ENCODE results near the gene COA8. TPM values are rescaled to one million over a fixed set of nuclear protein-coding genes. Genes with fewer than 3 reads are reported as not detected.

The COA8 gene
- total and polyA plus RNA-seq, 10 donors, result 15.2 to 39.5 (median 22.2) TPM

DNA sequence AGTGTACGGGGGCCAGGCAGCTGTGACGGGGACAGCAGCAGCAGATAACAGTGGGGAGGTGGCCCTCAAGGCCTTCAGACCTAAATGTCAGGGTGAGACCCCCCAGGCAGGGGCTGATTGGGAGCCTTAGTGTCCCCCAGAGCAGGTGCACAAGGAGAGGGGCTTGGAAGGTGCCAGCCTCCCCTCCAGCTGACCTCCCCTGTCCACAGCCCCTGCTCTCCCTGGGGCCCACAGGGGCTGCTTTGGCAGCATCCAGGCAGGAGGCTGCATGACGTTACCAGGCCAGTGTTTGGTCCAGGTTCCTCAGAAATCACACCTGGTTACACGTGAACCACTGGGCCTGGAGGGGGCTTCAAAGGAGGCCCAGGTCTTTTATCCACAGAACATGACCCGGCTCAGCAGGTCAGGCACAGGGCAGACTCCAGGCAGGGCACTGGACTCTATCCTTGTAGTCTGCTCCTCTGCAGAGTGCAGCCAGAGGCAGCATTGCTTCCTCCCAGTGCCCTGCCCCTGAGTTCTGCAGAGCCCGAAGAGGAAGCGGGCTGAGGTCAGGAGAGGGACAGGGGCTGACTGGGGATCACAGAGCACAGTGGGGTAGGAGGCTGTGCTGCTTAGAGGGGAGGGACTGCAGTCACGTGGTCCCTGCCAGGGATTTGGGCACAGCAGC lies 36.4 kb upstream of the COA8 start:
- 60 to 71% (median 68%) methylated on average over 5 to 8 of the region's 8 CpGs for WGBS, 5 donors
- Histone ChIP-seq H3K27ac (peak overlapping the region in 3 of 8 donors; percentile 85 to 89 (median 88)), H3K27me3 (replicated peaks in 1 of 7) (peaks cover 0 to 30% (median 18%) of the 10 kb centered on the region in 7 donors), H3K36me3 (peaks cover 0 to 12% (median 0%) of the 10 kb centered on the region in 6 donors), H3K4me1 (peaks cover 28 to 76% (median 67%) of the 10 kb centered on the region in 6 donors), H3K4me3 (no peak overlapping the region), H3K9me3 (no peaks in the 10 kb centered on the region)
- TF ChIP-seq POLR2AphosphoS5 (IDR thresholded peaks at IDR 0.05), result no peak
- TF ChIP-seq, protein P1, sequence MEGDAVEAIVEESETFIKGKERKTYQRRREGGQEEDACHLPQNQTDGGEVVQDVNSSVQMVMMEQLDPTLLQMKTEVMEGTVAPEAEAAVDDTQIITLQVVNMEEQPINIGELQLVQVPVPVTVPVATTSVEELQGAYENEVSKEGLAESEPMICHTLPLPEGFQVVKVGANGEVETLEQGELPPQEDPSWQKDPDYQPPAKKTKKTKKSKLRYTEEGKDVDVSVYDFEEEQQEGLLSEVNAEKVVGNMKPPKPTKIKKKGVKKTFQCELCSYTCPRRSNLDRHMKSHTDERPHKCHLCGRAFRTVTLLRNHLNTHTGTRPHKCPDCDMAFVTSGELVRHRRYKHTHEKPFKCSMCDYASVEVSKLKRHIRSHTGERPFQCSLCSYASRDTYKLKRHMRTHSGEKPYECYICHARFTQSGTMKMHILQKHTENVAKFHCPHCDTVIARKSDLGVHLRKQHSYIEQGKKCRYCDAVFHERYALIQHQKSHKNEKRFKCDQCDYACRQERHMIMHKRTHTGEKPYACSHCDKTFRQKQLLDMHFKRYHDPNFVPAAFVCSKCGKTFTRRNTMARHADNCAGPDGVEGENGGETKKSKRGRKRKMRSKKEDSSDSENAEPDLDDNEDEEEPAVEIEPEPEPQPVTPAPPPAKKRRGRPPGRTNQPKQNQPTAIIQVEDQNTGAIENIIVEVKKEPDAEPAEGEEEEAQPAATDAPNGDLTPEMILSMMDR (IDR thresholded peaks at IDR 0.05 in 8 of 11, conservative IDR thresholded peaks at IDR 0.05 in 3 of 11), result no peak
- no peak for TF ChIP-seq POLR2A (IDR thresholded peaks at IDR 0.05)
- intact Hi-C loops (cut with DNase I; ENCODE audit: low total_unique reads), result no loop called here
- no peak for DNase-seq

DNA sequence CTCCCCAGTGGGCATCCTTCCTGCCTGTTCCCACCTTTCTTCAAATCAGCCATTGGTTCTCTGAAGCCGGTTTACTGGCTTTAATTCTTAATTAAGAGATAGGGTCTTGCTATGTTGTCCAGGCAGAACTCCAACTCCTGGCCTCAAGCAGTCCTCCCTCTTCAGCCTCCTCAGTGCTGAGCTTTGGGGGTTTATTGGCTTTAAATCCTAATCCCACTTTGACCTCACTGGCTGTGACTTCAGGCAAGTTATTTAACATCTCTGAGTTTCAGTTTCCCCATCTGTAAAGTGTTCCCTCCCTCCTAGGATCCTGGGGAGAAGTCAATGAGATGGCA lies 35.9 kb upstream of the COA8 start:
- Histone ChIP-seq H3K27ac (peak overlapping the region in 5 of 8 donors; percentile 78 to 89 (median 88)), H3K36me3 (peaks cover 0 to 17% (median 0%) of the 10 kb centered on the region in 6 donors), H3K4me3 (no peak overlapping the region), H3K9me3 (no peaks in the 10 kb centered on the region), H3K4me1 (peaks cover 28 to 76% (median 64%) of the 10 kb centered on the region in 6 donors), H3K27me3 (replicated peaks in 1 of 7) (peaks cover 0 to 24% (median 13%) of the 10 kb centered on the region in 7 donors)
- 79 to 92% (median 88%) methylated on average over 1 of the region's 1 CpG for WGBS, 5 donors
- no peak for TF ChIP-seq POLR2A (IDR thresholded peaks at IDR 0.05)
- no peak for DNase-seq
- intact Hi-C loops (cut with DNase I; ENCODE audit: low total_unique reads), result no loop called here

GRCh38 chr14:103527408-103528145 lies 35.2 kb upstream of the COA8 start:
- intact Hi-C loops (cut with DNase I; ENCODE audit: low total_unique reads), result no loop called here

GRCh38 chr14:103528146-103528586 lies 34.6 kb upstream of the COA8 start:
- no peak for DNase-seq
- H3K27ac ChIP-seq, result peak overlapping the region; percentile 63 to 89 (median 86)
- peaks cover 23 to 77% (median 55%) of the 10 kb centered on the region in 6 donors for H3K4me1 ChIP-seq

More at GRCh38 chr14:103527408-103528145, 35.2 kb upstream of the COA8 start:
- H3K36me3 ChIP-seq, result peaks cover 0 to 24% (median under 1%) of the 10 kb centered on the region in 6 donors
- no peak for DNase-seq
- peak overlapping the region in 4 of 8 donors; percentile 95 to 100 (median 98) for H3K4me3 ChIP-seq
- H3K4me1 ChIP-seq, result peaks cover 28 to 77% (median 61%) of the 10 kb centered on the region in 6 donors
- TF ChIP-seq, protein P1 (IDR thresholded peaks at IDR 0.05 in 8 of 11, conservative IDR thresholded peaks at IDR 0.05 in 3 of 11), result no peak
- peak in 2 of 3 donors; percentile 17 to 33 for TF ChIP-seq POLR2AphosphoS5 (IDR thresholded peaks at IDR 0.05)
- no peak for TF ChIP-seq POLR2A (IDR thresholded peaks at IDR 0.05)
- WGBS, 5 donors, result 60 to 73% (median 60%) methylated on average over 11 to 14 of the region's 14 CpGs
- peaks cover 0 to 18% (median 8%) of the 10 kb centered on the region in 7 donors for H3K27me3 ChIP-seq (replicated peaks in 1 of 7)
- H3K9me3 ChIP-seq, result no peaks in the 10 kb centered on the region
- H3K27ac ChIP-seq, result peak overlapping the region in 7 of 8 donors; percentile 19 to 89 (median 85)

More at GRCh38 chr14:103528146-103528586, 34.6 kb upstream of the COA8 start:
- WGBS, 5 donors, result 53 to 71% (median 59%) methylated on average over 9 to 10 of the region's 10 CpGs
- H3K4me3 ChIP-seq, result peak overlapping the region; percentile 79 to 100 (median 98)
- TF ChIP-seq POLR2AphosphoS5 (IDR thresholded peaks at IDR 0.05) (no peak), POLR2A (IDR thresholded peaks at IDR 0.05) (no peak)
- TF ChIP-seq, protein P1 (IDR thresholded peaks at IDR 0.05 in 8 of 11, conservative IDR thresholded peaks at IDR 0.05 in 3 of 11), result no peak
- intact Hi-C loops (cut with DNase I; ENCODE audit: low total_unique reads), result no loop called here
- H3K36me3 ChIP-seq, result peaks cover 0 to 30% (median 5%) of the 10 kb centered on the region in 6 donors
- H3K9me3 ChIP-seq, result no peaks in the 10 kb centered on the region
- H3K27me3 ChIP-seq (replicated peaks in 1 of 7), result peaks cover 0 to 12% (median 2%) of the 10 kb centered on the region in 7 donors

All from spleen (tissue), 11 donors.